Measurements from ENCODE around the gene PTPN3.
"Not testable (repeated sequence)": the region's sequence is repeated elsewhere in the genome, so short reads cannot be mapped to it uniquely, and the experiment has no call there.

Gene PTPN3

DNA sequence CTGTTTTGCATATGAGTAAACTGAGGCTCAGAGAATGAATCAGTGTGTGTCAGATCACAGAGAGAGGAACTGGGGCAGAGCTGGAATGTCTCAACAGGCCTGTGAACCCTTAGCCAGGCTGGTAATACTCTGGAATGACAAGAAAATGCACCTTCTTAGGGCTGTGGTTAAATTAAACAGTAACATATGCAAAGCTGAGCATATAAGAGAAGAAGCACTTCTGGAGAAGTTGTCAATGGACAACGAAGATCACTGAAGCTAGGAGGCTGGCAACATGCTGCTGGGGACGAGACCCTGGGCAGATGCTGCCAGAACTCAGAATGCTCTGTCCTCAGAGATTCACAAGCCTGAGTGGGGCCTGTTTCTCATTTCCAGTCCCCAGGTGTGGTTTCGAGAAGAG lies 112.6 kb downstream of the PTPN3 start:
- no peak for DNase-seq

DNA sequence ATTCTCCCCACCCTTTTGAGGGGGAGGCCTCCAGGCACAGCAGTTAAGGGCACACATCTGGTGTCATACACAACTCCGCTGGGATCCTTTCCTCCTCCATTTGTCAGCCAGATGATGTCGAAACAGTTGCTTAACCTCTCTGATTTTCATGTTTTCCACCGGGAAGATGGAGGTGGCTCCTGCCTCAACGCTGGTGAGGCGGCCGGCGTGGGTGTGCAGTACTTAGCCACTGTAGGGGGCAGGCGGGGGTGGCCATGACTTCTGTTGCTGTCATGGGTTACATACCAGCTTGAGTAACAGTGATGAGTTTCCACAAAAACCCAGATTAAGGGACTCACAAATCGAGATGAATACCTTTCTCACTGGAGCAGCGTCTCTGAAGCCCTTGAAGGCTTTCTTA lies 114.2 kb downstream of the PTPN3 start:
- no peak for DNase-seq

- DNase-seq, result no peak
Measured at GRCh38 chr9:109383356-109383755, 114.8 kb downstream of the PTPN3 start.

DNA sequence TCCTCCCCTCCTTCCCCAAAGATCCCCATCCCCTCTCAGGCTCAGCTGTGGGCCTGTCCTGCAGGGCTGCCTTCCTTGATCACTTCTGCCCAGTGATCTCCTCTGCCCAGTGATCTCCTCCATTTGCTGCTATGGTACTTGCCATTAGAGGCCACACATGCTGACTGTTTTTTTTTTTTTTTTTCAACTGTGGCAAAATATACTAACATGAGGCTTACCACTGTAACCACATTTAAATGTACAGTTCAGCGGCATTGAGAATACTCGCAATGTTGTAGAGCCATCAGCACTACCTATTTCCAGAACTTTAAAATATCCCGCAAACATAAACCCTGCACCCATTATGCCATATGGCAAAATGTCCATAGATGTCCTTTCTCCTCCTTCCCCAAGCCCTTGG lies 115.5 kb downstream of the PTPN3 start:
- DNase-seq, result no peak

GRCh38 chr9:109382182-109382581 lies 115.9 kb downstream of the PTPN3 start:
- no peak for DNase-seq

GRCh38 chr9:109381011-109381729 lies 116.9 kb downstream of the PTPN3 start:
- DNase-seq, result no peak

DNA sequence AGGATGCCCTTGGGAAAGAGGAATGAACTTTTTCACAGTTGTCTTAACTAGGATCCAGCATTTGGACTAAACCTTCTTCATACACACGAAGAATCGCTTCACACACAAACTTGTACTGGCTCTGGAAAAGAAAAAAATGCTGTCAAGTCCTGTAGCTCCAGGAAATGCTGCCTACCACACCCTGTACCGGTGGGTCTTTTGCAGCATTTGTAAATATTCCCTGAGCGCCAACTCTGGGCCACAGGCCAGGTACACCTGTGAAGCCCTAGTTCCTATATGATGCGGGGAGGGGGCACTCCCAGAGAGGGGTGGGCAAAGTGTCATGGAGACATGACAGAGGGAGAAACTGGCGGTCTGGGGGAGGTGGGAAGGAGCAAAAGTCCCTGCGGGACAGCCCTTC lies 118.6 kb downstream of the PTPN3 start:
- DNase-seq, result no peak

DNA sequence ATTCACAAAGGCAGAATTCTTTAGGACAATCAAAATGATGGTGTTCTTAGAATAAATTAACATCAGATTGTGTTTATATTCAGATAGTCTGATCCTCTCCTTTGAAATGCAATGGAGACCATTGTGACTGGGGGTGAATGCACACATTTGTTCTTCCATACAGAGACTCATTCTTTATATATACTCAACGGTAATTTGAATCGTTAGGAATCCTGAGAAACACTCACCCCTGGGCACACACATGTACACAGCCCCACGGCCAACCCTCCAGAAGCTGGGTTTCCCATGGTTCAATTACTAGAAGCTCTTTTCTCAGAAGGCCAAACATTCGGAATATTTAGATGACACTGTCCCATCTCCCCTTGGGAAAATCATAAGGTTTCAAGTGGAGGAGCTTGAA lies 119.8 kb downstream of the PTPN3 start:
- no peak for DNase-seq

- DNase-seq, result no peak
Measured at GRCh38 chr9:109372246-109372645, 125.9 kb downstream of the PTPN3 start.

DNA sequence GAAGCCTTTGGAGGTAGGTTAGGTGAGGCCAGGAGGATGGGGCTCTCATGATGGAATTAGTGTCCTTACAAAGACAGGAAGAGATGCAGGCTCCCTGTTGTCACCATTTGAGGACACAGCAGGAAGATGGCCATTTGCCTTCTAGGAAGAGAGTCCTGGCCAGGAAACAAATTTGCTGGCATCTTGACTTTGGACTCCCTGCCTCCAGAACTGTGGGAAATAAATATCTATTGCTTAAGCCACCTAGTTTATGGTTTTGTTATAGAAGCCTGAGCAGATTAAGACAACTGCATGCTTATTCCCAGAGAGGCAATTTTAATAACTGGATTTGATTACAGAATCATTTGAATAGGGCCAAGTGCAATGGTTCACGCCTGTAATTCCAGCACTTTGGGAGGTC lies 126.7 kb downstream of the PTPN3 start:
- DNase-seq, result no peak

GRCh38 chr9:109369285-109369684 lies 128.8 kb downstream of the PTPN3 start:
- DNase-seq, result no peak

DNA sequence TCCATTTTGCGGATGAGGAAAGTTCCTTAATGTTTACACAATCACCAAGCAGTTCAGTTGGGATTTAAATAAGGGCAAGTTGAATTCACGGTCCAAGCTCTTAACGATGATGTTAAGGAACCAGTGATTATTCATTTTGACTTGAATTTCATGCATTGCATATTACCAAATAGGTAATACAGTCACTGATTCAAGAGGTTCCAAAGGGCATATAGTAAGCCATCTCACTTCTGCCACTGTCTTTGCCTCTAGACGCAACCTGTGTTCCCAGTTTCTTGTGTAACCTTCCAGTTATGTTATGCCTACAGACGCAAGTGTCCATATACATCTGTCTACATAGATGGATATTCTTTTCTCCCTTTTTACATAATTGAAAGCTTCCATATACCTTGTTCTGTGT lies 137.3 kb downstream of the PTPN3 start:
- DNase-seq, result no peak

GRCh38 chr9:109358968-109359603 lies 139.0 kb downstream of the PTPN3 start:
- DNase-seq, result not testable (repeated sequence)

- no peak for DNase-seq
Measured at GRCh38 chr9:109355564-109356297, 142.4 kb downstream of the PTPN3 start.

- DNase-seq, result no peak
Measured at GRCh38 chr9:109354190-109354589, 143.9 kb downstream of the PTPN3 start.

GRCh38 chr9:109351032-109351431 lies 147.1 kb downstream of the PTPN3 start:
- DNase-seq, result no peak

DNA sequence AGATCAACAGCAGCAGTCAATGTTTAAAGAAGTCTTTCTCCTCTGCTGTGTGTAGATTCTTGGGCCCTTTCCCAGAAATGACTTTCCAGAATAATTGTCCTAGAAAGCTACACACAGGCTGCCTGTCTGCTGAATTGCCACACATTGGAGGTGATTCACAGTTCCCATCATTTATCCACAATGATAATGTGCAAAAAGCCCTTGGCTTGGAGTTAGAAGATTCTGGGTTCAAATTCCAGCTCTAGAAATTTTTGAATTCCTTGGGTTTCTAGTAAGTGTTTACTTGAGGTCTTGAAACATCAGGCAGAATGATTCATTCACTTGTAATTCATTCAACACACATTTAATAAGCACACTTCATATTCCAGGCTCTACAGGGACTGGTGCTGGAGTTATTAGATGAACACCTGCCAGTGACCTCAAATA lies 148.7 kb downstream of the PTPN3 start:
- no peak for DNase-seq

DNA sequence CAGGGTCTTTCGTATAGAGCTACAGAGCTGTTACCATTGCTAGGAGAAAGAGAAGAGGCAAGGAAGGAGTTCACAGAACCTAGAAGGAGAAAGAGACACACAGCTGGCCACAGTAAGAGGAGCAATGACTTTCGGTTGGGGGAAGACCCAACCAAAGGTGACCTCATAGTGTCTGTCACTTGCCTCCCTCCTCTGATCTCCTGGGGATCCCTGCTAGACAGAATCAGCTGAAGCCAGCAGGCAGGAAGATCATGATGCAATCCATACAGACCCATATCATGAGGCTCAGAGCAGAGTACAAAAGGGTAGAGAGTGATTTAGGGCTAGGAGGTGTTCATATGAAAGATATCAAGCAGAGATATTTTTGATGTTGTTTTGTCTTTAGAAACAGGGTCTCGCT lies 151.2 kb downstream of the PTPN3 start:
- no peak for DNase-seq

- no peak for DNase-seq
Measured at GRCh38 chr9:109344866-109345265, 153.2 kb downstream of the PTPN3 start.

GRCh38 chr9:109342878-109343277 lies 155.2 kb downstream of the PTPN3 start:
- no peak for DNase-seq

DNA sequence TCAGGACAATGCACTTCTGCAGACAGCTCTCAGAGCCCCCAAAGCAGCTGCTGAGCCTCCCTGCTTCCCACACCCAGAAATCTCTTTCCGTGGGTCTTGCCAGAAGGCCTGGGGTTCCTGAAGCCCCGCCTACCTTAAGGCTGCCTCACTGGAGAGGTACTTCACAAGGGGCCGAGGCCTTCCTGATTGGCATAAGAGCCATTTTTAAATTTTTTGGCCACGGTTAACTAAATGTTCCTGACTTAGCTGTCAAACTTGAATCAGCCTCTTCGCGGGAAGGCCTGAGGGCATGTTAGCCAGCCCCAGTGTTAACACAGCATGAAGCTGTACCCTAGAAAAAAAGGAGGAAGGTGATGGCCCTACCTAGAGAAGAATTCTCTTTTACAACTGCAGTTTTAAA lies 156.5 kb downstream of the PTPN3 start:
- DNase-seq, result no peak

- not testable (repeated sequence) for DNase-seq
Measured at GRCh38 chr9:109340979-109341378, 157.1 kb downstream of the PTPN3 start.

- DNase-seq, result no peak
Measured at GRCh38 chr9:109336409-109336808, 161.7 kb downstream of the PTPN3 start.

- no peak for DNase-seq
Measured at GRCh38 chr9:109335929-109336328, 162.2 kb downstream of the PTPN3 start.
